GM18951 (cell line): ENCODE data around the gene TMEM125.

ENCODE experiments used
- POLR2A ChIP-seq: IDR thresholded peaks from 4 replicates; pipeline ENCODE4 v1.6.1; 2011; ENCODE audit warnings: mild to moderate bottlenecking; ENCODE audit not compliant: insufficient read length, insufficient read depth; ENCODE audit errors: extremely low read depth
- in situ Hi-C: fragments of 300-500 bp; cut with MboI; formaldehyde crosslinking; loops from one replicate; pipeline ENCODE4 v1.12.0; 2022; ENCODE audit warnings: low sequenced_read_pairs, mixed read lengths, inconsistent platforms; ENCODE audit not compliant: unreplicated experiment

TMEM125 gene

GRCh38 chr1:43306688-43307457 is 37.1 kb downstream of the TMEM125 start:
- in situ Hi-C loops: no loop called here
- TF ChIP-seq POLR2A: no peak

- no peak for TF ChIP-seq POLR2A
- in situ Hi-C loops: no loop called here
Observed at GRCh38 chr1:43307458-43308158, 37.8 kb downstream of the TMEM125 start.

GRCh38 chr1:43308635-43309404 is 39.0 kb downstream of the TMEM125 start:
- no peak for TF ChIP-seq POLR2A
- in situ Hi-C loops: no loop called here

GRCh38 chr1:43309405-43310025 is 39.7 kb downstream of the TMEM125 start:
- TF ChIP-seq POLR2A: no peak
- in situ Hi-C loops: no loop called here

- in situ Hi-C loops: no loop called here
- TF ChIP-seq POLR2A: no peak
Observed at GRCh38 chr1:43311521-43311920, 41.7 kb downstream of the TMEM125 start.

- in situ Hi-C loops: no loop called here
- no peak for TF ChIP-seq POLR2A
Observed at GRCh38 chr1:43312212-43312623, 42.4 kb downstream of the TMEM125 start.

- no peak for TF ChIP-seq POLR2A
Observed at GRCh38 chr1:43312663-43313515, 43.1 kb downstream of the TMEM125 start.

GRCh38 chr1:43313771-43314170 is 44.0 kb downstream of the TMEM125 start:
- in situ Hi-C loops: no loop called here
- no peak for TF ChIP-seq POLR2A

More at GRCh38 chr1:43312663-43313515, 43.1 kb downstream of the TMEM125 start:
- in situ Hi-C loops: no loop called here

- TF ChIP-seq POLR2A: no peak
- in situ Hi-C loops: no loop called here
Observed at GRCh38 chr1:43314233-43314632, 44.5 kb downstream of the TMEM125 start.

GRCh38 chr1:43315481-43315880 is 45.7 kb downstream of the TMEM125 start:
- TF ChIP-seq POLR2A: no peak
- in situ Hi-C loops: no loop called here

- no peak for TF ChIP-seq POLR2A
- in situ Hi-C loops: no loop called here
Observed at GRCh38 chr1:43315963-43316737, 46.4 kb downstream of the TMEM125 start.
